ENCODE results near the gene GET3. TPM values are rescaled to one million over a fixed set of nuclear protein-coding genes. Genes with fewer than 3 reads are reported as not detected.
A peak's percentile ranks its signal among the peaks of the same experiment; 100 is the strongest.

GET3 gene
- total RNA-seq, 3 donors from 2014 or later (not counting 1 experiment from before 2014, with no cell fraction given), result 42.2 to 51.3 (median 44.2) TPM

- Histone ChIP-seq H3K36me3 (ENCODE audit: control insufficient read depth, insufficient read depth, low read length) (peaks cover 31% of the 10 kb centered on the region), H3K4me1 (ENCODE audit: control insufficient read depth, insufficient read depth, low read length) (peaks cover 39% of the 10 kb centered on the region), H3K4me3 (ENCODE audit: low read length) (no peak overlapping the region), H3K9me3 (ENCODE audit: control insufficient read depth, insufficient read depth, low read length) (no peaks in the 10 kb centered on the region), H3K27ac (ENCODE audit: low read length) (no peak overlapping the region), H3K27me3 (ENCODE audit: control insufficient read depth, insufficient read depth, low read length) (no peaks in the 10 kb centered on the region)
- Mint-ChIP-seq H3K4me1 (peaks cover 28 to 35% of the 10 kb centered on the region in 2 donors), H3K36me3 (no peaks in the 10 kb centered on the region), H3K4me3 (no peak overlapping the region), H3K27ac (no peak overlapping the region), H3K9me3 (no peaks in the 10 kb centered on the region), H3K27me3 (ENCODE audit: low read depth in 2 of 2) (no peaks in the 10 kb centered on the region)
- DNase-seq (no peak), ATAC-seq (no peak)
- no peak for TF ChIP-seq CTCF (IDR thresholded peaks at IDR 0.05)
- WGBS (ENCODE audit: insufficient coverage), result 98% methylated on average over 9 of the region's 9 CpGs
- intact Hi-C loops (cut with micrococcal nuclease), result no loop called here
These were observed 9.4 kb upstream of the GET3 start for GRCh38 chr19:12727745-12728433.

GRCh38 chr19:12730064-12730463, 7.2 kb upstream of the GET3 start:
- WGBS (ENCODE audit: insufficient coverage), result 81% methylated on average over 3 of the region's 3 CpGs
- Histone ChIP-seq H3K4me3 (ENCODE audit: low read length) (no peak overlapping the region), H3K27ac (ENCODE audit: low read length) (no peak overlapping the region), H3K4me1 (ENCODE audit: control insufficient read depth, insufficient read depth, low read length) (peaks cover 39% of the 10 kb centered on the region), H3K27me3 (ENCODE audit: control insufficient read depth, insufficient read depth, low read length) (no peaks in the 10 kb centered on the region), H3K9me3 (ENCODE audit: control insufficient read depth, insufficient read depth, low read length) (no peaks in the 10 kb centered on the region), H3K36me3 (ENCODE audit: control insufficient read depth, insufficient read depth, low read length) (peaks cover 31% of the 10 kb centered on the region)
- Mint-ChIP-seq H3K4me3 (no peak overlapping the region), H3K36me3 (no peaks in the 10 kb centered on the region), H3K27me3 (ENCODE audit: low read depth in 2 of 2) (no peaks in the 10 kb centered on the region), H3K4me1 (peaks cover 24 to 32% of the 10 kb centered on the region in 2 donors), H3K27ac (peak overlapping the region; percentile 29 to 52), H3K9me3 (no peaks in the 10 kb centered on the region)
- ATAC-seq (no peak), DNase-seq (no peak)
- no peak for TF ChIP-seq CTCF (IDR thresholded peaks at IDR 0.05)
- intact Hi-C loops (cut with micrococcal nuclease), result no loop called here

GRCh38 chr19:12731337-12731736, 6.0 kb upstream of the GET3 start:
- no peak for TF ChIP-seq CTCF (IDR thresholded peaks at IDR 0.05)
- no peaks in the 10 kb centered on the region for H3K9me3 ChIP-seq (ENCODE audit: control insufficient read depth, insufficient read depth, low read length)
- H3K27ac ChIP-seq (ENCODE audit: low read length), result no peak overlapping the region
- Mint-ChIP-seq H3K36me3 (no peaks in the 10 kb centered on the region), H3K4me3 (no peak overlapping the region), H3K9me3 (no peaks in the 10 kb centered on the region), H3K4me1 (peaks cover 24 to 32% of the 10 kb centered on the region in 2 donors), H3K27ac (no peak overlapping the region), H3K27me3 (ENCODE audit: low read depth in 2 of 2) (no peaks in the 10 kb centered on the region)
- DNase-seq, result no peak
- no peaks in the 10 kb centered on the region for H3K27me3 ChIP-seq (ENCODE audit: control insufficient read depth, insufficient read depth, low read length)
- WGBS (ENCODE audit: insufficient coverage), result 95% methylated on average over 24 of the region's 24 CpGs
- peaks cover 31% of the 10 kb centered on the region for H3K36me3 ChIP-seq (ENCODE audit: control insufficient read depth, insufficient read depth, low read length)
- peaks cover 43% of the 10 kb centered on the region for H3K4me1 ChIP-seq (ENCODE audit: control insufficient read depth, insufficient read depth, low read length)
- intact Hi-C loops (cut with micrococcal nuclease), result no loop called here
- H3K4me3 ChIP-seq (ENCODE audit: low read length), result no peak overlapping the region
- no peak for ATAC-seq

Data from natural killer cell (primary cell).